ENCODE results near the gene TGFB1I1.
"Not testable (repeated sequence)": the region's sequence is repeated elsewhere in the genome, so short reads cannot be mapped to it uniquely, and the experiment has no call there.

TGFB1I1 gene

GRCh38 chr16:31478956-31479355 lies 7.0 kb downstream of the TGFB1I1 start:
- no peak overlapping the region for H3K27ac ChIP-seq (ENCODE audit: low read length)
- no peaks in the 10 kb centered on the region for H3K36me3 ChIP-seq (ENCODE audit: control insufficient read depth, insufficient read depth, low read length)
- H3K4me1 ChIP-seq (ENCODE audit: control insufficient read depth, insufficient read depth, low read length): no peaks in the 10 kb centered on the region
- DNase-seq (ENCODE audit: low read depth, low spot score): no peak
- no peak overlapping the region for H3K4me3 ChIP-seq (ENCODE audit: low read length)
- no CpG with 5 or more reads among the region's 3 CpGs for WGBS (ENCODE audit: insufficient coverage, insufficient read length)
- no peaks in the 10 kb centered on the region for H3K9me3 ChIP-seq (ENCODE audit: control insufficient read depth, insufficient read depth, low read length)
- H3K27me3 ChIP-seq (ENCODE audit: control insufficient read depth, insufficient read depth, low read length): peaks cover 1% of the 10 kb centered on the region; the same call in 1 of the 2 replicates

- peaks cover 3% of the 10 kb centered on the region; the same call in 1 of the 2 replicates for H3K4me1 ChIP-seq (ENCODE audit: control insufficient read depth, insufficient read depth, low read length)
- no peak overlapping the region for H3K4me3 ChIP-seq (ENCODE audit: low read length)
- H3K36me3 ChIP-seq (ENCODE audit: control insufficient read depth, insufficient read depth, low read length): no peaks in the 10 kb centered on the region
- no peak for DNase-seq (ENCODE audit: low read depth, low spot score)
- peaks cover 1% of the 10 kb centered on the region; the same call in 1 of the 2 replicates for H3K27me3 ChIP-seq (ENCODE audit: control insufficient read depth, insufficient read depth, low read length)
- no peaks in the 10 kb centered on the region for H3K9me3 ChIP-seq (ENCODE audit: control insufficient read depth, insufficient read depth, low read length)
- no peak overlapping the region for H3K27ac ChIP-seq (ENCODE audit: low read length)
- WGBS (ENCODE audit: insufficient coverage, insufficient read length): no CpG with 5 or more reads among the region's 9 CpGs
These were observed 7.8 kb downstream of the TGFB1I1 start for GRCh38 chr16:31479751-31480150.

DNA sequence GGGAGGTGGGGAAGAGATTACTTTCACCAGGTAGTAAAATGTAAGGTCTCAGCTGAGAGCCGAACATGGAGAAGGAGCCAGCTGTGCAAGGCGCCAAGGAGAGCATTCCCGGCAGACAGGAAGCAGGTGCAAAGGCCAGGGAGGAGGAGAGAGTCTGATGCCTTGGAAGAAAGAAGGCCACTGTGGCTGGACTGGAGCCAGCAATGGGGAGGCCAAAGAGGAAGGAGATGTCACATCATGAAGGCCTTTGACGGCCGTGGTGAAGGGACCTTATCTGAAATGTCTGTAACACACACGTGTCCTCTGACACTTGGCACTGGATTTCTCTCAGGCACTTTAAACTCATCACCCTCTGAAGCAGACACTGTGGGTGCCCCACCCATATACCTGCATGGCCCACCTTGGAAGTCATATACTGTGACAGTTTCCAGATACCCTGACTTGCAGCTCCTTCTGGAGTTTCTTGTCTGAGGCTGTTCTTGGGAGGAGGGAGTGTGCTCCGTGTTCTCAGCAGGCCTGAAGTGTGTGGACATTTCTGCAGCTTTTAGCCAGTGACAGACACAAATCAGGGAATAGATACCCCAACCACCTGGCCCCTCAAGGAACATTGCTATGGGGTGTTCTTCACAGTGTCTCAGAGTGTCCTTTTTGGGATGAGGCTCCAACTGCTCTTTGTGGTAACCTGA lies 9.0 kb downstream of the TGFB1I1 start:
- no peaks in the 10 kb centered on the region for H3K9me3 ChIP-seq (ENCODE audit: control insufficient read depth, insufficient read depth, low read length)
- H3K36me3 ChIP-seq (ENCODE audit: control insufficient read depth, insufficient read depth, low read length): no peaks in the 10 kb centered on the region
- no peak for DNase-seq (ENCODE audit: low read depth, low spot score)
- no CpG with 5 or more reads among the region's 7 CpGs for WGBS (ENCODE audit: insufficient coverage, insufficient read length)
- H3K27ac ChIP-seq (ENCODE audit: low read length): no peak overlapping the region
- H3K27me3 ChIP-seq (ENCODE audit: control insufficient read depth, insufficient read depth, low read length): peaks cover 1% of the 10 kb centered on the region; the same call in 1 of the 2 replicates
- no peak overlapping the region for H3K4me3 ChIP-seq (ENCODE audit: low read length)
- peaks cover 3% of the 10 kb centered on the region; the same call in 1 of the 2 replicates for H3K4me1 ChIP-seq (ENCODE audit: control insufficient read depth, insufficient read depth, low read length)

GRCh38 chr16:31483081-31483480 lies 11.1 kb downstream of the TGFB1I1 start, which contains the start of gene SLC5A2:
TSS of gene SLC5A2 (plus strand) at chr16:31483123. CDS start at chr16:31483137, 14 bp downstream.
- Histone ChIP-seq H3K36me3 (ENCODE audit: control insufficient read depth, insufficient read depth, low read length) (no peaks in the 10 kb centered on the region), H3K27ac (ENCODE audit: low read length) (no peak within 1 kb of the TSS), H3K9me3 (ENCODE audit: control insufficient read depth, insufficient read depth, low read length) (no peaks in the 10 kb centered on the region), H3K27me3 (ENCODE audit: control insufficient read depth, insufficient read depth, low read length) (peaks cover 6% of the 10 kb centered on the region; the same call in 1 of the 2 replicates), H3K4me3 (ENCODE audit: low read length) (no peak within 1 kb of the TSS), H3K4me1 (ENCODE audit: control insufficient read depth, insufficient read depth, low read length) (peaks cover 3% of the 10 kb centered on the region; the same call in 1 of the 2 replicates)
- WGBS (ENCODE audit: insufficient coverage, insufficient read length): no CpG with 5 or more reads among the region's 4 CpGs
- DNase-seq (ENCODE audit: low read depth, low spot score): no peak

DNA sequence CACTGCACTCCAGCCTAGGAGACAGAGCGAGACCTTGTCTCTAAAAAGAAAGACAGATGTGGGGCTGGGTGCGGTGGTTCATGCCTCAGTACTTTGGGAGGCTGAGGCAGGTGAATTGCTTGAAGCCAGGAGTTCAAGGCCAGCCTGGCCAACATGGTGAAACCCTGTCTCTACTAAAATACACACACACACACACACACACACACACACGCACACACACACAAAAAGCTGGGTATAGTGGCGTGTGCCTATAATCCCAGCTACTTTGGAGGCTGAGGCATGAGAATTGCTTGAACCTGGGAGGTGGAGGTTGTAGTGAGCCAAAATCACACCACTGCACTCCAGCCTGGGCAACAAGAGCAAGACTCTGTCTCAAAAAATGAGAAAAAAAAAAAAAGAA lies 12.1 kb downstream of the TGFB1I1 start:
- H3K36me3 ChIP-seq (ENCODE audit: control insufficient read depth, insufficient read depth, low read length); DNase-seq (ENCODE audit: low read depth, low spot score); H3K4me3 ChIP-seq (ENCODE audit: low read length); H3K9me3 ChIP-seq (ENCODE audit: control insufficient read depth, insufficient read depth, low read length); H3K4me1 ChIP-seq (ENCODE audit: control insufficient read depth, insufficient read depth, low read length); H3K27me3 ChIP-seq (ENCODE audit: control insufficient read depth, insufficient read depth, low read length); H3K27ac ChIP-seq (ENCODE audit: low read length): not testable (repeated sequence)
- no CpG with 5 or more reads among the region's 4 CpGs for WGBS (ENCODE audit: insufficient coverage, insufficient read length)

DNA sequence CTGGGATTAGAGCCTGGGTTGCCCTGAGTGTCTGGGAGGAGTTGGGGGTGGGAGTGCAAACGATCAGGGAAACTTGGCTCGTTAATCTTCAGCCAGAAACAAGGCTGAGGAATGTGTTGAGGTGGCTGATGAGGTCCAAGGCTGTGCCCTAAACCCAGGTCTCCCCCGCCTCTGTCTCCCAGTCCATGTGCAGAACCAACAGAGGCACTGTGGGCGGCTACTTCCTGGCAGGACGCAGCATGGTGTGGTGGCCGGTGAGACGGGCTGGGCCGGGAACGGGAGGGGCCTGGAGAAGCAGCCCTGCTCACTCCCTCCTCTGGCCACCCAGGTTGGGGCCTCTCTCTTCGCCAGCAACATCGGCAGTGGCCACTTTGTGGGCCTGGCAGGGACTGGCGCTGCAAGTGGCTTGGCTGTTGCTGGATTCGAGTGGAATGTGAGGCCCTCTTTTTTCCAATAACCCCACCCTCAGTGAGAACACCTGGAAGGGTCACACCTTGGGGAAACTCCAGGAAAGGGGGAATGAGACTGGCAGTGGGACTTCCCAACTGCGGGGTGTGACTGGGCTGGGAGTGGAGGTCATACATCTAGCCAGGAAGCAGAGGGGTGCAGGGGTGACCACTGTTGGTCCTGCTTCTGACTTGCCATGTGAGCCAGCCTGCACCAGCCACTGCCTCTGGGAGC lies 12.7 kb downstream of the TGFB1I1 start:
- H3K9me3 ChIP-seq (ENCODE audit: control insufficient read depth, insufficient read depth, low read length): no peaks in the 10 kb centered on the region
- H3K27ac ChIP-seq (ENCODE audit: low read length): no peak overlapping the region
- no peak overlapping the region for H3K4me3 ChIP-seq (ENCODE audit: low read length)
- peaks cover 8% of the 10 kb centered on the region; the same call in 1 of the 2 replicates for H3K27me3 ChIP-seq (ENCODE audit: control insufficient read depth, insufficient read depth, low read length)
- DNase-seq (ENCODE audit: low read depth, low spot score): no peak
- no CpG with 5 or more reads among the region's 14 CpGs for WGBS (ENCODE audit: insufficient coverage, insufficient read length)
- peaks cover 3% of the 10 kb centered on the region; the same call in 1 of the 2 replicates for H3K4me1 ChIP-seq (ENCODE audit: control insufficient read depth, insufficient read depth, low read length)
- no peaks in the 10 kb centered on the region for H3K36me3 ChIP-seq (ENCODE audit: control insufficient read depth, insufficient read depth, low read length)

GRCh38 chr16:31485571-31485970 lies 13.6 kb downstream of the TGFB1I1 start:
- Histone ChIP-seq H3K9me3 (ENCODE audit: control insufficient read depth, insufficient read depth, low read length) (no peaks in the 10 kb centered on the region), H3K36me3 (ENCODE audit: control insufficient read depth, insufficient read depth, low read length) (no peaks in the 10 kb centered on the region), H3K27ac (ENCODE audit: low read length) (no peak overlapping the region), H3K4me3 (ENCODE audit: low read length) (no peak overlapping the region), H3K4me1 (ENCODE audit: control insufficient read depth, insufficient read depth, low read length) (peaks cover 3% of the 10 kb centered on the region; the same call in 1 of the 2 replicates), H3K27me3 (ENCODE audit: control insufficient read depth, insufficient read depth, low read length) (peaks cover 8% of the 10 kb centered on the region; the same call in 1 of the 2 replicates)
- no peak for DNase-seq (ENCODE audit: low read depth, low spot score)
- no CpG with 5 or more reads among the region's 17 CpGs for WGBS (ENCODE audit: insufficient coverage, insufficient read length)

DNA sequence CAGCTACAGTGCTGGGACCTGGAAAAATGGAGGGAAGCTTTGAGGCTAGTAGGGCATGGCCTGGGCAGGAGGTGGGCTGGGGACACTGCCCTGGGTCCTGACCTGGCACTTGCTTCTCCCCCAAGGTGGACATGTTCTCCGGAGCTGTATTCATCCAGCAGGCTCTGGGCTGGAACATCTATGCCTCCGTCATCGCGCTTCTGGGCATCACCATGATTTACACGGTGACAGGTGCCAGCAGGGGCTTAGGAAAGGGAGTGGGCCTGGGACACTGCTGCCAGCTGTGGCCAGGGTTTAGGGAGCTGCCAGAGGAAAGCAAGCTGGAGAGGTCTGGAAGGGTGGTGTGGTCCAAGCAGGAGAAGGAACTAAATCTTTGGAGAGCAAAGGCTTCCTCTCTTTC lies 14.1 kb downstream of the TGFB1I1 start:
- no CpG with 5 or more reads among the region's 5 CpGs for WGBS (ENCODE audit: insufficient coverage, insufficient read length)
- peaks cover 3% of the 10 kb centered on the region; the same call in 1 of the 2 replicates for H3K4me1 ChIP-seq (ENCODE audit: control insufficient read depth, insufficient read depth, low read length)
- H3K36me3 ChIP-seq (ENCODE audit: control insufficient read depth, insufficient read depth, low read length): no peaks in the 10 kb centered on the region
- H3K4me3 ChIP-seq (ENCODE audit: low read length): no peak overlapping the region
- no peaks in the 10 kb centered on the region for H3K9me3 ChIP-seq (ENCODE audit: control insufficient read depth, insufficient read depth, low read length)
- peaks cover 8% of the 10 kb centered on the region; the same call in 1 of the 2 replicates for H3K27me3 ChIP-seq (ENCODE audit: control insufficient read depth, insufficient read depth, low read length)
- no peak overlapping the region for H3K27ac ChIP-seq (ENCODE audit: low read length)
- DNase-seq (ENCODE audit: low read depth, low spot score): no peak

DNA sequence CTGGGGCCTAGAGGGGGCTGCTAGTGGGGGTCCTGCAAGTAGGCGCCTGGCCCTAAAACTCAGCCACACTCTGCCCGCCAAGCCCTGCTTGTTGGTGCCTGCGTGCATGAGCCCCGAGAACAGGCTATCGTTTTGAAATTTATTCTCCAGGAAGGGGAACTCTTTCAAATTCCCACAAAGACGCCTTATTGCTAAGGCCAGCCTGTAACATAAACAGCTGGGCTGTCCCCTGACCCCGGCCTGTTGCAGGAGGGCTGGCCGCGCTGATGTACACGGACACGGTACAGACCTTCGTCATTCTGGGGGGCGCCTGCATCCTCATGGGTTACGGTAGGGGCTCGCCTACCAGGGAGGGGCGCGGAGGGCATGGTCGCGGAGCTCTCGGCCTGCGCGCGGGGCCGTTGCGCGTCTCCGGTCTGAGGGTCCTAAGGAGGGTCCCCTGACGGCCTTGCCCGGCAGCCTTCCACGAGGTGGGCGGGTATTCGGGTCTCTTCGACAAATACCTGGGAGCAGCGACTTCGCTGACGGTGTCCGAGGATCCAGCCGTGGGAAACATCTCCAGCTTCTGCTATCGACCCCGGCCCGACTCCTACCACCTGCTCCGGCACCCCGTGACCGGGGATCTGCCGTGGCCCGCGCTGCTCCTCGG lies 15.2 kb downstream of the TGFB1I1 start:
- DNase-seq (ENCODE audit: low read depth, low spot score): no peak
- no peaks in the 10 kb centered on the region for H3K36me3 ChIP-seq (ENCODE audit: control insufficient read depth, insufficient read depth, low read length)
- H3K4me3 ChIP-seq (ENCODE audit: low read length): peak overlapping the region; percentile 47; the same call in 1 of the 2 replicates
- H3K4me1 ChIP-seq (ENCODE audit: control insufficient read depth, insufficient read depth, low read length): peaks cover 3% of the 10 kb centered on the region; the same call in 1 of the 2 replicates
- H3K27me3 ChIP-seq (ENCODE audit: control insufficient read depth, insufficient read depth, low read length): peaks cover 8% of the 10 kb centered on the region; the same call in 1 of the 2 replicates
- WGBS (ENCODE audit: insufficient coverage, insufficient read length): no CpG with 5 or more reads among the region's 48 CpGs
- no peak overlapping the region for H3K27ac ChIP-seq (ENCODE audit: low read length)
- no peaks in the 10 kb centered on the region for H3K9me3 ChIP-seq (ENCODE audit: control insufficient read depth, insufficient read depth, low read length)

Data from iPS DF 6.9 (cell line).